ENCODE data around the gene LRRC8E. TPM values are rescaled to one million over a fixed set of nuclear protein-coding genes. Genes with fewer than 3 reads are reported as not detected.
A peak's percentile ranks its signal among the peaks of the same experiment; 100 is the strongest.

LRRC8E gene
- total RNA-seq, 1 donor from 2014 or later = 4.3 TPM

DNA sequence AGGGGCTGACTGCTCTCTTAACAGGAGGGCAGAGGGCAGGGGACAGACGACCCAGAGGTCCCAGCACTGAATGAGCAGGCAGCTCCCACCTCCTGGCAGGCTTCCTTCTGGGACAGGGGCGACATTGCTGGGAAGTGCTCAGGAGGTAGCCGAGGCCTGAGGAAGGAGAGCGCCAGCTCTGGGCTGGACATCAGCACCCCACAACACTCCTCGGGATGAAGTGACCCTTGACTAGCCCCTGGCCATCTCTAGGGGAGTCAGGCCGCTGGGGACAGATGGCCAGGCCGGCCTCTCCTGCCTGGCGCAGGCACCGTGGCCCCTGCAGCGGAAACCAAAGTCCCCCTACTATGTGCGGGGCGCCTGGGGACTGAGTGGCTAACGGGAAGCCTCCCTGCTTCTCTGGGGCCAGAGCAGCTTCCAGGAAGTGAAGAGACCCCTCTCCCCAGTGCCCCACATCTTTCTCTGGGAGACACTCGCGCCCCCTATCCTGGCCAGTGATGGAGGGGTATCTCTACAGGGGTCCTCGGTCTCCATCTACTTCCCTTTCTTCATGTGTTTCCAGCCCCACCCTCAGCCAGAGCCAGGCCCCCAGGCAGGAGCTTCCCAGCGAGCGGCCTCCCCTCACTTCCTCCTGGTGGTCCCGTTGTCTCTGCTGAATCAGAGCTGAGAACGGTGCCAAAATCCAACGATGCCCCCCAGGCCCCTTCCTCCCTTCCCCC is 24.2 kb upstream of the LRRC8E start:
- TF ChIP-seq, protein P1, sequence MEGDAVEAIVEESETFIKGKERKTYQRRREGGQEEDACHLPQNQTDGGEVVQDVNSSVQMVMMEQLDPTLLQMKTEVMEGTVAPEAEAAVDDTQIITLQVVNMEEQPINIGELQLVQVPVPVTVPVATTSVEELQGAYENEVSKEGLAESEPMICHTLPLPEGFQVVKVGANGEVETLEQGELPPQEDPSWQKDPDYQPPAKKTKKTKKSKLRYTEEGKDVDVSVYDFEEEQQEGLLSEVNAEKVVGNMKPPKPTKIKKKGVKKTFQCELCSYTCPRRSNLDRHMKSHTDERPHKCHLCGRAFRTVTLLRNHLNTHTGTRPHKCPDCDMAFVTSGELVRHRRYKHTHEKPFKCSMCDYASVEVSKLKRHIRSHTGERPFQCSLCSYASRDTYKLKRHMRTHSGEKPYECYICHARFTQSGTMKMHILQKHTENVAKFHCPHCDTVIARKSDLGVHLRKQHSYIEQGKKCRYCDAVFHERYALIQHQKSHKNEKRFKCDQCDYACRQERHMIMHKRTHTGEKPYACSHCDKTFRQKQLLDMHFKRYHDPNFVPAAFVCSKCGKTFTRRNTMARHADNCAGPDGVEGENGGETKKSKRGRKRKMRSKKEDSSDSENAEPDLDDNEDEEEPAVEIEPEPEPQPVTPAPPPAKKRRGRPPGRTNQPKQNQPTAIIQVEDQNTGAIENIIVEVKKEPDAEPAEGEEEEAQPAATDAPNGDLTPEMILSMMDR (conservative IDR thresholded peaks at IDR 0.05) = no peak
- DNase-seq (ENCODE audit: extremely low spot score, unreplicated experiment) = no peak
- Mint-ChIP-seq H3K9me3 (no peaks in the 10 kb centered on the region), H3K27me3 (peaks cover 16% of the 10 kb centered on the region), H3K4me1 (ENCODE audit: unreplicated experiment) (no peaks in the 10 kb centered on the region), H3K4me3 (no peak overlapping the region), H3K27ac (no peak overlapping the region), H3K36me3 (no peaks in the 10 kb centered on the region)

DNA sequence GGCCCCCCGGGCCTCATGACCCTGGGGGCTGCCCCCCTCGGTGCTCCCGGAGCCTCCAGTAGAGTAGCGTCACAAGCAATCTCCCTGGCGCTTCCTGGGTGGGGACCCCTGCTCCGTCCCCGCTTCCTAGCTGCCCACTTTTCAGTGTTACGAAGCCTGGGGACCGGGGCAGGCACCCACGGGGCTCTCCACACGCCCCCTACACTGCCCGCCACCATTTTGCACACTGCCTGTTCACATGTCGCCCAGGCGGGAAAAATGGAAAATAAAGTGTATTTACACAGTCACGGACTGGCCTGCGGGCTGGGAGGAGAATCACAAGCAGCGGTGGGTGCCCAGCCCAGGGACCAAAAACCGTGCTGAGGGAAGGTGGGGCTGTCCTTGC is 23.6 kb upstream of the LRRC8E start:
- H3K27me3 Mint-ChIP-seq = peaks cover 16% of the 10 kb centered on the region
- no peak overlapping the region for H3K4me3 Mint-ChIP-seq
- no peak overlapping the region for H3K27ac Mint-ChIP-seq
- H3K9me3 Mint-ChIP-seq = no peaks in the 10 kb centered on the region
- H3K36me3 Mint-ChIP-seq = no peaks in the 10 kb centered on the region
- TF ChIP-seq, protein P1 (conservative IDR thresholded peaks at IDR 0.05) = no peak
- H3K4me1 Mint-ChIP-seq (ENCODE audit: unreplicated experiment) = no peaks in the 10 kb centered on the region
- no peak for DNase-seq (ENCODE audit: extremely low spot score, unreplicated experiment)

DNA sequence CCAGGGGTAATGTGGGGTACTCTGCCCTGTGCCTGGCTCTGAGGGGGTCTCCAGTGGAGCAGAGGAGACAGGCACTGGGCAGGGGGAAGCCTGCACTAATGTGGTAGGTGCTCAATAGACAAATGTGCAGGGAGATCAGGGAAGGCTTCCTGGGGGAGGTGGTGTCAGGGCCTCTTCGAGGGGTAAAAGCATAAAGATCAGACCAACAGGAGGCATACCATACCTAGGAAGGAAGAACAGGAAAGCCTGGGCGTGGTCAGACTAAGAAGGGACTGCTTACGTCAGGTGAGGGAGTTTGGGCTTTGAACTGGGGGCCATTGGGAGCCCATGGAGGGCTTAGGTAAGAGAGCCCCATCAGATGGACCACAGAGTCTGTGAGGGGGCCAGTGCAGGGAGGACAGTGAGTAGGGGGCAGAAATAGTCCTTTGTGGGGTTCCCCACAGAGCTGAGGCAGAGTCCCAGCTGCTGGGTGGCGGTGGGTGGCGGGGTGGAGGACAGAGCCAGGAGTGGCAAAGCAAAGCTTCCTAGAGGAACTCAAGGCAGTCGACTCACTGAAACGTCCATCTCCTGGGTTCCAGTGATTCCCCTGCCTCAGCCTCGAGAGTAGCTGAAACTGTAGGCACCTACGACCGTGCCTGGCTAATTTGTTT is 22.9 kb upstream of the LRRC8E start:
- no peaks in the 10 kb centered on the region for H3K36me3 Mint-ChIP-seq
- H3K9me3 Mint-ChIP-seq = no peaks in the 10 kb centered on the region
- TF ChIP-seq, protein P1 (conservative IDR thresholded peaks at IDR 0.05) = no peak
- peak overlapping the region; percentile 45 for H3K4me3 Mint-ChIP-seq
- no peaks in the 10 kb centered on the region for H3K4me1 Mint-ChIP-seq (ENCODE audit: unreplicated experiment)
- peaks cover 16% of the 10 kb centered on the region for H3K27me3 Mint-ChIP-seq
- no peak for DNase-seq (ENCODE audit: extremely low spot score, unreplicated experiment)
- H3K27ac Mint-ChIP-seq = peak overlapping the region; percentile 42

DNA sequence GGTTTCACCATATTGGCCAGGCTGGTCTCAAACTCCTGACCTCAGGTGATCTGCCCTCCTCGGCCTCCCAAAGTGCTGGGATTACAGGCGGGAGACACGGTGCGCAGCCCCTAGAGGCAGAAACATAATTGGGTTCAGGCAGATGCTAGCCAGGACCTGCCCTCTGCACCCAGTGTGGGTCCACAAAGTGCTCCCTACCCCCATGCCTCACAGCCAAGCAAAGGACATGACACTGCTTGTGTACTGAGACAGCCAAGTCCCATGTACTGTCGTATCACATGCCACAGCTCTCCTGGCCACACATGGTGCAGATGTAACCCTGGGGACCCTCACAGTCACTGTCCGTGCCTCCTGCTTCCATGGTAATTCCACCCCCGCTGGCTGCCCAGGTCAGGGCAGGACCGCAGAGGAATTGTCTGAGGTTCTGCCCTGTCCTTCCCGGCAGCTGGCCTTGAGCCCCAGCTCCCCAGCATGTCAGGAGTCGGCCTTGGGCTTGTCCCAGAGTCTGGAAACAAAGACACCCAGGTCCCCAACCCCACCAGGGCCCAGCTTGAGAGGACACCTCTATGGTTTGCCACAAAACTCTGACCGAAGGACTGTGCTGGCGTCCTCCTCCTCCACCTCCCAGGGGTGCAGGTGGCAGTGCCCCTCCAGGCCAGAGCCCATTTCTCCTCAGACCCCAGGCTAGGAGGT is 21.8 kb upstream of the LRRC8E start:
- Mint-ChIP-seq H3K4me3 (no peak overlapping the region), H3K27ac (no peak overlapping the region)

DNA sequence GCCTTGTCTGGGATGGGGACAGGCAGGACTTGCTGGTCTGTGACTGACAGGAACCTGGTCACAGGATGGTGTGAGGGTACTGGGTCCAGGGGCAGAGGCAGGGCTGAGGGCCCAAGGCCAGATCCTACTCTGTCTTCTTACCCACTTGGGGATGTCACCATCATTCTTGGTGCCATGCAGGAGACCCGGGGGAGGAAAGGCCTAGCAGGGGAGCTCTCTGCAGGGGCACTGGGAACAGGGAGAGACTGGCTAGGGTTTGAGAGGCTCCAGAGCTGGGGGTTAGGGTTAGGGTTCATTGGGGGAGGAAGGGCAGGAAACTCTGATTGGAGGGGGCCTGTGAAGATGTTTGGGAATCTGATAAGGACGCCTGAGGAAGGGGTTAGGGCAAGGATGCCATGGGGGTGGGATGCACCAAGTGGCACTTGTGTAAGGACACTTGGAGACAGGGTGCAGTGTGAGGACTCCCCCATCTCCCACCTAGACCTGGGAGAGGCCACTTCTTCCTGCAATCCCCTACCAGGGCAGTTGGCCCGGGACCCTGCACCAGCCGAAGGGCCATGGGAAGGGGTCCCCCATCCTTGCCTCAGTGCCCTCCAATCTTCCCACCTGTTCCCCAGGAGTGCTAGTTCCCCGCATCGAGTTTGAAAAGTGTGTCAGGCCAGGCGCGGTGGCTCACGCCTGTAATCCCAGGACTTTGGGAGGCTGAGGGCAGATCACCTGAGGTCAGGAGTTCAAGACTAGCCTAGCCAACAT is 21.0 kb upstream of the LRRC8E start:
- Mint-ChIP-seq H3K9me3 (no peaks in the 10 kb centered on the region), H3K27me3 (peaks cover 20% of the 10 kb centered on the region), H3K4me3 (no peak overlapping the region), H3K27ac (no peak overlapping the region), H3K4me1 (ENCODE audit: unreplicated experiment) (peaks cover 13% of the 10 kb centered on the region), H3K36me3 (peaks cover 4% of the 10 kb centered on the region)
- TF ChIP-seq, protein P1 (conservative IDR thresholded peaks at IDR 0.05) = no peak
- DNase-seq (ENCODE audit: extremely low spot score, unreplicated experiment) = no peak

More for the DNA sequence above, 21.8 kb upstream of the LRRC8E start:
- TF ChIP-seq, protein P1 (conservative IDR thresholded peaks at IDR 0.05) = no peak
- peaks cover 4% of the 10 kb centered on the region for H3K36me3 Mint-ChIP-seq
- peaks cover 7% of the 10 kb centered on the region for H3K4me1 Mint-ChIP-seq (ENCODE audit: unreplicated experiment)
- peaks cover 16% of the 10 kb centered on the region for H3K27me3 Mint-ChIP-seq
- H3K9me3 Mint-ChIP-seq = no peaks in the 10 kb centered on the region
- DNase-seq (ENCODE audit: extremely low spot score, unreplicated experiment) = no peak

Data from type B pancreatic cell (in vitro differentiated cells).